ENCODE results near the gene TRMT10A.

DNA sequence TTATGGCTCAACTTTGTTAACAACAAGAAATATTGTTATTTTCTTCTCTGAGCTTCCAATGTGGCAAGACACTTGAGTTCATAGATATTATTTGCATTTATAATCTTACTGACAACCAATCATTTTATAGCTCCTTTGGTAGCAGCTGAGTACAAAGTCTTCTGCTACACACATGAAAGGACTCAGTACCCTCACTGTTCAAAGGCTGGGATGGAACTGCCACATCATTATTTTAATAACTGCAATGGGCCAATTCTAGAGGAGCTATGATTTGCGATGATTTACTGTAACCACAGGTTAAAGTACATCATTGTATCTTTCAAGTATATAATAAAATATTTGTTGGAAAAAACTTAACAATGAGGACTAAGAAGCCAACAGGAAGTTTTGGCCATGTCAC, 21.7 kb upstream of the TRMT10A start:
- TF ChIP-seq ZNF274 (IDR thresholded peaks at IDR 0.05; ENCODE audit: low read depth, low read length) (no peak), YY1 (IDR thresholded peaks at IDR 0.05; ENCODE audit: insufficient read depth, insufficient read length) (no peak), SUZ12 (IDR thresholded peaks at IDR 0.05; ENCODE audit: extremely low read depth, insufficient read depth, insufficient read length) (no peak)

All from NT2/D1 (cell line).